ENCODE results near the gene PRKCA.

The PRKCA gene

DNA sequence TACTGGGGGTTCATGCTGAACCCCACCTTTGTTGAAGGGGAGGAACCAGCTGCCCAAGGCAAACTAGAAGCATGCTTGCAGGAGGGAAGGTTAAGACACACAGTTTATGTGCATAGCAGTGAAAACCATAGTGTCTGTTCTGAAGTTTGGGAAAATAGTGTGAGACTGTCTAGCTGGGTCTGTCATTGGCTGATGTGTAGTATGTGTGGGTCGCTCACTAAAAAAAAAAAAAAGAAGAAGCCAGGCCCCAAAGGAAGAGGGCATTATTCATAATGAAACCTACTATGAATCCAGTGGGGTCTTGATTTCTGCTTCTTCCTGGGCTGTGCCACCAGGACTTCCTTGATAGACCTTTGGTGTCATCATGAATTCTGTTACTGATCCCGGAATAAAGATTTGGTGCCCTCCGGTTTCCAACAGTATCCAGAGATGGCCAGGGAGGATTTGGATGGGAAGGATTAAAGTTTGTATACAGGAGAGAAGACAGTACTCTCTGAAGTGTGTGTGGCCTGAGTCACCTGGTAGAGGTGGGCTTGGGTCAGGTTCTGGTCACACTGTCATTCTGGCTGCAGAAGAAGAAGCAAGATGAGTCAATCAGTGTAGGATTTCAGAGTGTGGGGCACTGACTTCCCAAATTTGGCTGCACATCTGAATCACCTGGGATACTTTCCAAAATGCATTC, 220.3 kb downstream of the PRKCA start:
- no peak for DNase-seq

DNA sequence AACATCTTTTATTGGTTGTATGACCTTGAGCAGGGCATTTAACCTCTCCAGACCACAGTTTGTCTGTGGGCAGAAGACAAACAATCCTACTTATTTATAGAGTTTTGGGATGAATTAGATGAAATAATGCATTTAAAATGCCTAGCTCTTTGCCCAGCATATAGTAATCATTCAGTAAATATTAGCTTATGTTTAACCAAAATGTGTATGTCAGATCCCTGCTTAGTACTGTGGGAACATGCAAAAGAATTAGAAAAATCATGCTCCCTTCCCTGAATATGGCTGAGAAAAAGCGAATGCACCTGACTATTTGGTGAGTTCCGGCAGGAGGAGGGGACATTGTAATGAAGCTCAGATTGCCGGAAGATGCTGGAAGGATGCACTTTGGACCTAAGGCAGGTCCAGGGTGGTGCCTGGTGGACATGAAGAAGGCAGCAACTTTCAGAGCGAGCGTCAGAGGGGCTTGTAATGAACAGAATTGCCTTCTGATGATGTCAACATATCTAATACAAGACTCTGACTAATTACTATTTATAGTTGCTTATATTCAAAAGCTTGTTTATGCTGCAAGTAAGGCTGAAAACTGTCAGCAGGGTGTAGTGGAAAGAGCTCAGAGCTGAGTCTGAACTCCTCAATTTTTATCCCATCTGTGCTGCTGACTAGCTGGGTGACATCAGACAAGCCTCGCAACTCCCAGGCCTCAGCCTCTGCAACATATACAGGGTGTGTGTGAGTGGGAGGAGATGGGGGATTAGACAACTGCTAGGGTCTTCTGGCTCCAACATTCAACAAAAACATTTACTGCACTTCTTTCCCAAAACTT, 221.2 kb downstream of the PRKCA start:
- DNase-seq = no peak

DNA sequence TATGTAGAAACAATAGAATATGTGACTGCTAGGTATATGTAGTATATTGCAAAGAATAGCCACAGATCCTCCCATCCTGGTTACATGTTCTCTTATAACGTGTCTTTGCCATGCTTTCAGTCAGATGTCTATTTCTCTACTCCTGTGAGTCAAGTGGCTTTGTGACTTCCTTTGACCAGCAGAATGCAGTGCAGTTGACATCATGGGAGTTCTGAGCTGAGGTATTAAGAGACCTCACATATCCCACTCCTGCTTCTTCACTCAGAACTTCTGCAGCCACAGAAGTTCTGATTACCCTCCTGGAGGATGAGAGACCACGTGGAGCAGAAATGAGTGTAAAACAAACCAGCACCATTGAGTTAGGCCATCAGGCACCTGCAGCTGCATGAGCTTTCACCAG, 222.5 kb downstream of the PRKCA start:
- no peak for DNase-seq

DNA sequence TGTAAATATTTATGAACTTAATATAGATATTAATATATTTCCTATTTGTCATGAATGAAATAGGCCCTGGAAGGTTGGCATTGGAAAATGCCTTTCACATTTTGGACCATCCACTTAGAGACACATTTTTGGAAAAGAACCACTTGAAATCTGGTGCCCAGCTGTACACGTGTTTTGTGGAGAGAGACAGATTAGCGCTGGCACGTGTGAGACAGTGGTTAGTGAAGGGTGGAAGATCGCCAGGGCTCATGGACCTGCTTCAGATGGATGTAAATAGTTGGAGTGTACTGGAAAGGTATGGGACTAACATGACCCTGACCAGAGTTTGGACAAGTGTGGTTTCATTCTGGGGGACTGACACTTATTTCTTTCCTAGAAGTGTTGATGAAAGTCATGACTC, 222.9 kb downstream of the PRKCA start:
- no peak for DNase-seq

DNA sequence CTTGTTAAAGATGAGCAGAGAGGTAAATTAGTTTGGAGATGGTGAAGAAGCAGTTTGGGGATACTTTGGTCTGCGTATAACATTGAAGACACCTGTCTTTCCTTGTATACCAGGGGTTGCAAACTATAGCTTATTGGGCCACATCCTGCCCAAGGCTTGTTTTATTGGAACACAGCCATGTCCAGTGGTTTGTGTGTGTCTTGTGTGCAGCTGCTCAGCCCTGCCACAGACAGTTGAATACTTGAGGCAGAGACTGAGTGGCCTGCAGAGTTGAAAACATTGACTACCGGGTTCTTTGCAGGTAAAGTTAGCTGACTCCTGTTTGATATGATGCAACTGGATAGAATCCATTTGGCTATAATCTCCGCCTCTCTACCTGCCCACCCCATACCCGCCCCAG, 224.4 kb downstream of the PRKCA start:
- DNase-seq = no peak

DNA sequence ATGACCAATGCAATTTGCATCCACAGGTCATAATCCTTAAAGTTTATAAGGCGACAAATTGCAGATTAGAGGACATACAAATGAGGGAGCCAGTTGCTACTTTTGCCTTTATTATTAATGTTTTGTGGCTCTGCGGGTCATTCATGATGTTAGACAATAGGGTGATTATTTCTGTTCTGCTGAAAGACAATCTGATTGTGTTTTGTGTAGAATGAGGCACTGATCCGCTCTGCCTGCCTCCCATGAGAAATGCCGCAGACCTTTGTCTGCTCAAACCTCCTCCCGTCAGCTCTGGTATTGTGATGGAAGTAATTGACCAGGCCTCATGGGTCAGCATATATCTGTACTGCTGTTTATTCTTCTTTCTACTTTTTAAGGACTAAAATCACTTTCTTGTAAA, 224.9 kb downstream of the PRKCA start:
- no peak for DNase-seq

DNA sequence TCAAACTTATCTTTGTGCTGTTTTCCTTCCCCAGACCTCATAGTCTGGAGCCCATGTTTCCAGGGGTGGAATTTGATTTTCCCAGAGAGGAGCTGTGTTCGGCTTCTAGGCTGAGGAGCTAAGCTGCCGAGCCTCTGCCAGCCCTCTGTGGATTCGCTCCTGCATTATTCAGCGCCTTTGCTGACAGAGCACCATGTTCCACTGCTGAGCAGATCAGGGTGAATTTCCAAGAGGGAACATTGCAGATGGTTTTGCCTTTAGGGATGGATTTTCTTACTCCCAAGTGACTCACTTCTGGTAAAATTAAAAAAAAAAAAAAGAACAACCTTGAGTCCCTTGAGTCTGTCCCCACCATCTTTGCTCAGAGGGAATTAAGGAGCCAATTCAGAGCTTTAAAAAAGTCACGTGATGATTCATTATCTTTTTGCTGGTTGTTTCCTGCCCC, 229.5 kb downstream of the PRKCA start:
- no peak for DNase-seq

DNA sequence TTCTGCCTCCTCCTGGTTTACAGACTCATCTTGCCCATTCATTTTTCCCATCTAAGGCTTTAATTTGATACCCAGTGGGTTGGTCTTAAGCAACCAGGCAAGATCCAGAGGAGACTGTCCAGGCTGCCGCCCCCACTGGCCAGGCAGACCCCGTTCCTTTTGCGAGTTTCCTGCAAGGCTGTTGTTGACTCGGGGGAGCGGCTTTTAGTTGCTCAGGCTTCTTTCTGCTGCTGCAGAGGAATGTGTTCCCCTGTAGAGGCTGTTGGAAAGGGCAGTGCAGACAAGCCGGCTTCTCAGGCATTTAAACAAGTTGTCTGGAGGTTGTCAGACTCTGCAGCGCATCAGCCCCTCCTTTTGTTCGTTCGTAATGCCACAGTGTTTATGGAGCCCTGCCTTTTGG, 231.2 kb downstream of the PRKCA start:
- no peak for DNase-seq

DNA sequence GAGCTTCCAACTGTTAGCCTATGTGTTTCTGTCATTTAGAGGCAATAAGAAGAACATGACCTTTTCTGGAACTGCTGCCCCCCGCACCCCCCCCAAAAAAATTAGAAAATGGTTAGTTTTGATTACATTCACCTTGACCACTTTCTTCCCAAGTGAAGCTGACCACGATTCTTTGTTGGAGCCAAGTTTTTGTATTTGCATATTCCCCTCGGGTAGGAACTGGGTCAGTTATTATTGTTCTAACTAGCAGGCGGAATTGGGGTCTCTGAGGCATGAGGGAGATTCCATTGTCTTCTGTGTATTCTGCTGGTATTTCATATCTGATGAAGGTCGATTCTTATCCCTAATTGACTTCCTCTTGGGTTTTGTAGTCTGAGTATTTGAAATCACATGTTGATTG, 231.6 kb downstream of the PRKCA start:
- no peak for DNase-seq

DNA sequence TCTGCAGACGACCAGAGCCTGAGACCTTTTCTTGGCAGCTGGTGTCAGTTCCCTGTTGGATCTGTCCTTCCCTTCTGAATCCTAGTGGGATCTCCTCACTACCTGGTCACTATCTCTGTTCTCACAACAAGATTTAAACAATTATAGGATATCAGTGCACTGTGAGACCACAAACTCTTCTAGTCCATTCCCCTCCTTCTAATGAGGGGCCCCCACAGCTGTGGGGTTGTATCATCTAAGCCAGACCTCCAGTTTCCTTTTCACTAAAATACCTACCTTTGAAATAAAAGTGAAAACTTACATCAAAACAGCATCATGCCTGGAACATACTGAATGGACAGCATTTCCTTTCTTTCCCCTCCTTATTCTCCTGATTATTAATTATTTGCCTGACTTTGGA, 233.2 kb downstream of the PRKCA start:
- DNase-seq = no peak

DNA sequence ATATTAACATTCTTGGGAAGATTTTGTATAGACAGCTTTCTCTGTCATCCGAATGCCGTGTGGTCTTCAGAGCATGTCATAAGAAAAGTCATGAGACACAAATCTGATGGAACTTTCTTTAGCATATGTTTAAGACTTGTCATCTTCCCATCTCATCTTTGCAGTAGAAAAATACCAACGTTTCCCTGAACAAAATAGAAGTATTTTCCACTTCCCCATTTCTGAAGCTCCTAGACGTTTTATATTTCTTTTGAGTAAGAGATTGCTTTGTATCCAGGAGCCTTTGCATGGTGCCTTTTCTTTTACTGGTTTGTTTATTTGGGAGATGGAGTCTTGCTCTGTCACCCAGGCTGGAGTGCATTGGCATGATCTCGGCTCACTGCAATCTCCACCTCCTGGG, 235.1 kb downstream of the PRKCA start:
- DNase-seq = peak in 1 of 2 donors; percentile 19

DNA sequence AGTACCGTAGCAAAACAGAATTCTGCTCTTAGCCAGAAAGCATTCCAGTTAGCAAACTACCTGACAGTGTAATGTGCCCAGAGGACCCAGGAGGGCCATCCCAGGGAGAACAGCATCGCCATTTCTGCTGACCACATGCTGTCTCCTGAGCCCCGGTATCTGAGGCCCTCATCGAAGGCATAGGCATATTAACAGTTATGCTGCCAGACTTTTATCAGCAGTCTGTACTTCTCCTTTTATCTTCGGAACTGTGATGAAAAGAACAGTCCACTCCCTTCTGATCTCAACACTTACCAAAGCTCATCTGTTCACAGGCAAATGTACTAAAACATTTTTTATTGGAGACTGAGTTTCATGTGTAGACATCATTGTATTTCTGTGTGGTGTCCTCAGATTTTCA, 236.4 kb downstream of the PRKCA start:
- DNase-seq = no peak

DNA sequence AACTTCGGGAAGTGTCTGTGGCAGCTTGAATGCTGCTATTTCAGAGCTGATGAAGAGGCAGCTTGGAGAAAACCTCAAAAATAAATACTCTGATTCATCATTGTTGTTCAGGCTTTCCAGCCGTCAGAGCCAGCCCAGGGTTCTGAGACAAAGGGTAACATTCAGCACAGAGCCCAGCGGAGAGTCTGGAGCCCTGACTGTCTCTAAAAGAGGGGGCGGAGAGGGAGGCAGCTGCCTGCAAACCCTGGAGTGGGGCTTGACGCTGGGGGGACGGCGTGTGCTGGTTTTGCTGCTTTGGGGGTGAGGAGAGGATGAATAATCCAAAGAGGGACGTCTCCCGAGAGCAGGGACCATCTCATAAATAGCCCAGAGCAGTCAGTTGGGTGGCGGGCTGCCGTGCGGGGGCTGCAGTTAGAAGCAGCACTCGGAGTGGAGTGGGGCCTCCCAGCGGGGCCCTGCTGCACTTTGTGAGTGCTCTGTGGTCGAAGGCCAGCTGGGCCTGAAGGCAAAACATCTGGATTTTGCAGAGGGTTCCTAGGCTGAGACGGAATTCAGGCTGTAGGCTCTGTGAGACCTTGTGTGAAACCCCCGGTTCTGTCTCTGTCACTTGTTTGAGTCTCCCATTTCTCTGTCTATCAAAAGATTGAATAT, 237.8 kb downstream of the PRKCA start:
- DNase-seq = no peak

DNA sequence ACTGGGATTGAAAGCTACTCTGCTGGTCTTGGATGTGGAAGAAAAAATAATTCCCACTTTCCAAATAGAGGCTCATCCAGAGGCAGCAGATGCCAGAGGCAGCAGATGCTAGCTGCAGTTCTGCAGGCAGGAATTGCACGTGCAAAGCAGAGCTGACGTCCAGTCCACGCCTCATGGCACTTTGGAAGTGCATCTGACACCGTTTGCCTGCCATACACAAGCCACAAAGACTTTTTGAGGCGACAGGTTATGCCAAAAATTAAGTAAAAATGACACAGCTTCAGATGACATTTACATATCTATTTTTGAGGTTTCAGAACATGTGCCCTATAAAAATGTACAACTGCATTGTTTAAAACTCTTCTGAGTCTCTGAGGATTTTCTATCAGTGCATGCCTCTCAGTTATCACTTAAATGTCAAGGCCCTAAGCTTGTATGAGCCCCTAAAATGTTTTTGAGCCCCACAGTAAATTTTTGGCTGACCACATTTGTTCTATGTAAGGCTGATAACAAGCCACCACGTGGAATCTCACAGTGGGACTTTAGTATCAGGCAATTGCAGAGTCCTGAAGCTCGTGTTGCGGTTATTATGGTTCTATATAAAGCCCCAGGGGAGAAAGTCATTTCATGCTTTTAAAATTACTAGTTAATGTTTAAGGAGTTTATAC, 239.2 kb downstream of the PRKCA start:
- no peak for DNase-seq

DNA sequence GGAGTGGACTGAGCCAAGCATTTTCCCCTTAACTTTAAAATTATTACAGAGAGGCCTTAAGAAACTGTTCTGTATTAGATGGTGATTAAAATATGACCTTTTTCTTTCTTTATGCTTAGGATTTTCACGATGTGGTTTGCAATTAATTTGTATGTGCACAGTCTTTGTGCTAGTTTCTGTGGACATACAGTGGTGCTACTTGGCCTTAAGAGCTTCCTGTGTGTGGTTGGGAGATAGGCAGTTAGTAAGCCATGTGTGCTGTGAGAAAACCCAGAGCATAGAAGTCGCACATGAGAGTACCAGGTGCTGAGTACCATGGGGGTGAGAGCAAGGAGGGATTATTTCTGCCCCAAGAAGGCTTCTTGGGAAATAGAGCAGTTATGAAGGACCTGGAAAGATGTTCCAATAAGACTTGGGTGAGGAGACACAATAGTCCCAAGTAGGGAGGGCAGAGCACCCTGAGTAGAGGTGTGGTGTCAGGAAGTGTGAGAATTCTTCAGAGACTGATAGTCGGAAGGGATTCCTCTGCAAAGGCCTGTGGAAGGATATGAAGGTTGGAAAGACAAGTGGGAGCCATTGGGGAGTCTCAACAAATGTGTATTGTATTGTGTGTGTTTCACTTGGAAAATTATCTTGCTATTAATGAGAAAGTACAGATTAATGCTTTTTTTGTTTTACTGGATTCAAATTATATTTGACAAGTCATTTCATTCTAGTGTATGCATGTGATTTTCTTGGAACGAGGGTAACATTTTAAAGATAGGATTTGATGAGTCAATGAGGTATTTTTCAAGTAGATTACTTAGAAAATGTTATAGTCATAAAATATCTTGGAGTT, 239.9 kb downstream of the PRKCA start:
- DNase-seq = no peak

DNA sequence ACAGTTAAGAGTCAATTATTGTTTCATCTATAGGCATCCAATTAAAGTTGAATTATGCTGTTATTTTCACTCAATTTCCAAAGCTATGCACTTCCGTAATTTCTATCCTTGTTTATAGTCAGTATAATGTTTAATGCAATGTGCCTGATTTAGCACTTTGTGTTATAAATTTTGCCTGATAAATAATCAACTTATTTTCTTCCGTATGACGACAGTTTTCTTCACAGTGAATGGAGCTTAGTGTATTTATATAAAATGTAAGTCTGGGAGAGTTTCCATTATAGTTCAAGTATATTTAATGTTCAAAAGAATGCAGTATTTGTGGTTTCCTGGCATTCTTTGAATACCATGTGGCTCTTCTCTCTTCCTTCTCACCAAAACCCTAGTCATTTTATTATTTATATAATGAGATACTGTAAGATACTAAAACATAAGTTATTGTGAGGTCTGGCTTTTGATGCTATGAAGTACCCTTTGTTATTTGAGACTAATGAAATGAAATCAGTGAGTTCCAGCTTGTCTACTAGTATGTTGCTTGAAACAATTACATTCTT, 240.6 kb downstream of the PRKCA start:
- no peak for DNase-seq

DNA sequence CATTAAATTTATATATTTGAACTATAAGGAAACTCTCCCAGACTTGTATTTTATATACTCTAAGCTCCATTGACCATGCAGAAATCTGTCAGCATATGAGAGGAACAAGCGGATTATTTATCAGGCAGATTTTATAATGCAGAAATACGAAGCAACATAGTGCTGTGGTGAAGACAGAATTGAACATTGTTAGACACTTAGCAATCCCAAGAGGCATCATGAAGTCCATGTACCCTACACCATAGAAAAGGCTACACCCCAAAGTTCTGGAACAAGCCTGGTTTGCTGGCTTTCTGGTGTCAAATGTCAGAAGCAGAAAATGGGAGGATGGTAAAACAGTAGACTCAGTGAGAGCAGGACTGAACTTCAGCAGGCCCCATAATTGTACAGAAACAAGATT, 241.1 kb downstream of the PRKCA start:
- no peak for DNase-seq

DNA sequence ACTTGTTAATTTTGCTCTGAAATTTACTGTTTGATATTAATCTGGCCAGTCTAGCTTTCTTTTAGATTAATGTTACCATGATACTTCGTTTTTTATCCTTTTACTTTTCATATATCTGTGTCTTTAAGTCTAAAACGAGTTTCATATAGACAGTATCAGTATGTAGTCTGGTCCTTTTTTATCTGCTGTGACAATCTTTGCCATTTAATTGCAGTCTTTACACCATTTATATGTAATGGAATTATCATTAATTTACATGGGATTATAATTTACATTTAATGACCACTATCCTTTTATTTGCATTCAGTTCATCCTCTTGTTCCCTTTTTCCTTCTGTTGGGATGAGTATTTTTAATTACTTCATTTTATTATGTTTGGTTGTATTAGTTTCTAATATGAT, 243.5 kb downstream of the PRKCA start:
- no peak for DNase-seq

DNA sequence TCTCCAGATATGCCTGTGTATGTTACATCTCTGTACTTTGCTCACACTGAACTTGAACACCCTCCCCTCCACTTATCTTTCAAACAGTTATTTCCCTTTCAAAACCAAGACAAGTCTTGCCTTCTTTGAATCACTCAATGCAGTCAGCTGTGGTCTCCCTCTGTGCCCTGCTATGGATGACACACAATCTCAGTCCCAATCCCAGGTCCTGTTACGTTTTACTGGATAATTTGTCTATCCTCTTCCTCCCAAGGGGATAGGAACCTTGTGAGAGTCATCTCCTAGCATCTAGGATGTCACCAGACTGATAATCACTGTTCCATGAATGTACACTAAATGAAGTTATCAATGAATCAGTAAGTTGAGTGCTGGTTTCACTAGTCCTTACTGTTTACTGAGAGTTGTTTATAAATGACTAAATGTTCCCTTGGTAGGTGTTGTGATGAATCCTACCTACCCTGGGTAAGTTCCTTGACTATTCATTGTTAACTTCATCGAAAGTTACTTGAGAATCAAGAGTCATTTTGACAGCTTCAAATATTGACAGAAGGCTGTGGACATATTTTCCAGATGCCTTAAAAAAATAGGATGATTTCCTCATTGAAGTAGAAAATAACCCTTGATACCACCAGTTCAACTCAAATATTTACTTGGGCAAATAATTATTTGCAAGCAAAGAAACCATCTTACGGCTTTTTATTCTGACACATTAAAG, 244.9 kb downstream of the PRKCA start:
- DNase-seq = no peak

DNA sequence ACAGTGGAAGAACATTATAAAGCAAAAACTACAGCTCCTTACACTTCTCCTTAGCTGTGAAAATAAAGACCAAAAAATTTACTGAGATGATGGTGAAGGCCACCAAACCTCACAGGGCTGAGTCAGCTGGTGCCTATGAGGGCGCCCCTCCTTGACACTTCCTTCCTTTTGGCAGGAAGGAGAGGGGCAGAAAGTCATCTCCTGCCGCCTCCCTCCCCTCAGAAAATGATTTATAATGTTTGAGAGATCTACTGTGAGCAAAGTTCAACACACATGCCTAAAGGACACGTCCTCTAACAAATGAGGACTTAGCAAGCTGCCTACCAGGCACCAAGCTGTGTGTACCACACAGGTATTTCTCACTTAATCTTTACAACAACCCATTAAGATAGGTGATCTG, 245.7 kb downstream of the PRKCA start:
- no peak for DNase-seq

DNA sequence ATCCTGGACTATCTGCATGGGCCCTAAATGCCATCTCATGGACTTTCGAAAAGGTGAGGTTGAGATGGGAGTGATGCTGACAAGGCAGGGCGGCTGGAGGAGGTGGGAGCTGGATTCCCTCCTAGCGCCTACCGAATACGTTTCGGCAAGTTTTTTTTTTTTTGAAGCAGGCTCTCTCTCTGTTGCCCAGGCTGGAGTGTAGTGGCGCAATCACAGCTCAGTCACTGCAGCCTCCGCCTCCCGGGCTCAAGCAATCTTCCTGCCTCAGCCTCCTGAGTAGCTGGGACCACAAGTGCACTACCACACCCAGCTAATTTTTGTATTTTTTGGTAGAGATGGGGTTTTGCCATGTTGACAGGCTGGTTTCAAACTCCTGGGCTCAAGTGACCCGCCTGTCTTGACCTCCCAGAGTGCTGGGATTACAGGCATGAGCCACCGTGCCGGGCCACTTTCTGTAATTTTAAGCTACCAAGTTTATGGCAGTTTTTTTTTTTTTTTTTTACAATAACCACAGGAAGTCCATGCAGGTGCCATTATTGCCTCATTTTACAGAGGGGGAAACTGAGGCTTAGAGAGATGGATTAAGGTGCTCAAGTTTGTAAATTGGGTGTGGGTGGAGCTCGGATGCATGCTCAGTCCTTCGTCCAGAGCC, 246.4 kb downstream of the PRKCA start:
- no peak for DNase-seq

All from inflammatory macrophage (primary cell).